Tibial artery (tissue), 4 donors: ENCODE data around the gene AGFG1.

Source experiments
- DNase-seq, 2 donors: peaks; one replicate each; pipeline ENCODE4 v3.0.0-alpha.2; 2019
- H3K27ac ChIP-seq, 2 donors: fragments of 200-600 bp; sonication (generic) in 1 of 2; 1 replicate in 1 of 2; 2 replicates in 1 of 2; pipeline ENCODE4 v1.5.1; 2018 to 2019; ENCODE audit warnings: mild to moderate bottlenecking in 1 of 2
- H3K27me3 ChIP-seq, 2 donors: fragments of 200-600 bp; sonication (generic) in 1 of 2; one replicate each; pipeline versions ENCODE4 v1.5.1 to v1.6.0; 2016 to 2019
- H3K36me3 ChIP-seq, 3 donors: fragments of 200-600 bp; sonication (generic) in 2 of 3; one replicate each; pipeline ENCODE4 v1.5.1; 2016 to 2019; ENCODE audit warnings: mild to moderate bottlenecking in 2 of 3
- H3K4me1 ChIP-seq, 4 donors: fragments of 200-600 bp; sonication (generic) in 2 of 4; 1 replicate in 3 of 4; 2 replicates in 1 of 4; pipeline ENCODE4 v1.5.1; 2016 to 2019
- H3K4me3 ChIP-seq, 2 donors: fragments of 200-600 bp; sonication (generic) in 1 of 2; 1 replicate in 1 of 2; 2 replicates in 1 of 2; pipeline ENCODE4 v1.5.1; 2018 to 2019; ENCODE audit warnings: mild to moderate bottlenecking in 2 of 2
- H3K9me3 ChIP-seq, 3 donors: fragments of 200-600 bp; sonication (generic) in 1 of 3; one replicate each; pipeline ENCODE4 v1.5.1; 2016 to 2019
- intact Hi-C: fragments of 100-400 bp; cut with DNase I; formaldehyde crosslinking; loops from one replicate; pipeline ENCODE4 v1.15.0; 2023; ENCODE audit warnings: low total_unique reads
- TF ChIP-seq, protein P1 (sequence below), 2 experiments: fragments of 200-600 bp in 1 of 2; fragments of 450-650 bp in 1 of 2; IDR thresholded peaks; one replicate each; pipeline ENCODE4 v1.5.1; 2017 to 2019; ENCODE audit warnings: antibody characterized with exemption in 2 of 2, mild to moderate bottlenecking in 1 of 2, moderate library complexity in 1 of 2

Gene AGFG1

DNA sequence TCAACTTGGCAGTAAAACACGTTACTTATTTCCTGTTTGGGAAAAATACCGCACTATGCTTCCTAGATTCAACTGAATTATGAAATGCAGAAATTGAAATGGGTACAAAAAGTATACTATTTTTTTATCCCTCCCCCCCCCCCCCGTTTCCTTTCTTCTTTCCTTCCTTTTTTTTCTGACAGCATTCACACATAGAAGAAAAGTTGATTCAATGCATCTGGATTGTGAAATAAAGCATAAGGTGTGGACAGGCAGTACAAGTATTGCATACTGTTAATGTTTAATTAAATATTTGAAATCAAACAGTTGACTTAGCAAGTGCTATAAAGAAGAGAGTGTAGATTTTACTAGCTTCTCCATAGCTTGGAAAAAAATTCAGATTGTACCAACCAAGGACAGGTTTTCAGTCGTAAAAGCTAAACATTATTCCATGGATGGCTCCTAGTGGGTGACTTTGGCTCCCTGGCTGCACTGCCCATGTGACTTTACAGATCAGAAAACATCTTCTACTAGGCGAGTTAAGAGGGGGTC is 21.6 kb upstream of the AGFG1 start:
- Histone ChIP-seq H3K4me1 (no peaks in the 10 kb centered on the region), H3K4me3 (no peak overlapping the region), H3K36me3 (no peaks in the 10 kb centered on the region), H3K27ac (no peak overlapping the region), H3K27me3 (no peaks in the 10 kb centered on the region), H3K9me3 (no peaks in the 10 kb centered on the region)
- TF ChIP-seq, protein P1, sequence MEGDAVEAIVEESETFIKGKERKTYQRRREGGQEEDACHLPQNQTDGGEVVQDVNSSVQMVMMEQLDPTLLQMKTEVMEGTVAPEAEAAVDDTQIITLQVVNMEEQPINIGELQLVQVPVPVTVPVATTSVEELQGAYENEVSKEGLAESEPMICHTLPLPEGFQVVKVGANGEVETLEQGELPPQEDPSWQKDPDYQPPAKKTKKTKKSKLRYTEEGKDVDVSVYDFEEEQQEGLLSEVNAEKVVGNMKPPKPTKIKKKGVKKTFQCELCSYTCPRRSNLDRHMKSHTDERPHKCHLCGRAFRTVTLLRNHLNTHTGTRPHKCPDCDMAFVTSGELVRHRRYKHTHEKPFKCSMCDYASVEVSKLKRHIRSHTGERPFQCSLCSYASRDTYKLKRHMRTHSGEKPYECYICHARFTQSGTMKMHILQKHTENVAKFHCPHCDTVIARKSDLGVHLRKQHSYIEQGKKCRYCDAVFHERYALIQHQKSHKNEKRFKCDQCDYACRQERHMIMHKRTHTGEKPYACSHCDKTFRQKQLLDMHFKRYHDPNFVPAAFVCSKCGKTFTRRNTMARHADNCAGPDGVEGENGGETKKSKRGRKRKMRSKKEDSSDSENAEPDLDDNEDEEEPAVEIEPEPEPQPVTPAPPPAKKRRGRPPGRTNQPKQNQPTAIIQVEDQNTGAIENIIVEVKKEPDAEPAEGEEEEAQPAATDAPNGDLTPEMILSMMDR (IDR thresholded peaks at IDR 0.05), result no peak
- no peak for DNase-seq
- intact Hi-C loops, result no loop called here

DNA sequence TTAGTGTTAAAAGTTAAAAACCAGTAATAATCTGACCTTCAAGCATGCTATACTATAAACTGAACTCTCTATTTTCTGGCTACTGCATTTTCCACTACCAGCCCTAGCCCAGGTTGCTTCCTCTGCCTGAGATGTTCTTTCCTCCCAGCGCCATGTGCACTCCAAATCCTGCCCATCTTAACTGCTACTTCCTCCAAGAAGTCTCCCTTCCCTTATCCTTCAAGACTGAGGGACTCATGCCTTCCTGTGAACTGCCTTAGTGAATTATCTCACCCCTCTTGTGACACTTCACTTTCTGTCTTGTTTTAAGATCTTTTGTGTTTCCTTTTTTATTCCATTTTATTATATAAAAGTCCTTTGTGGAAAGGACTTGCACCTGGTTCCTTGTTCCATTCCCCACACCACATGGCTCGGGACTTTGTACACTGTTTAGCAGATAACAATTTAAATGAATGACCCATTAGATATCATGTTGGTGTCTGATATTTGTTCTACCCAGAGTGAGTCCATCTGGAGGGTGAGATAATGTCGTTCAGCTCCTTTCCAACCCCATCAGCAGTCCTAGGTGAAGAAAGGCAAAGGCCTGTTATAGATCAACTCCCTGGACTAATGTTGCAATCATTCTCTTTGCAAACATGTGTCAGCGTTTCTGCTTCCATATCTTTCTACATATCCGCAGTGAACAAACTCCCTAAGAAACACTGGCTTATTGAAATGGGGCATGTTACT is 20.9 kb upstream of the AGFG1 start:
- H3K27ac ChIP-seq, result no peak overlapping the region
- H3K36me3 ChIP-seq, result no peaks in the 10 kb centered on the region
- no peaks in the 10 kb centered on the region for H3K4me1 ChIP-seq
- DNase-seq, result no peak
- no peak overlapping the region for H3K4me3 ChIP-seq
- H3K27me3 ChIP-seq, result no peaks in the 10 kb centered on the region
- H3K9me3 ChIP-seq, result no peaks in the 10 kb centered on the region
- TF ChIP-seq, protein P1 (IDR thresholded peaks at IDR 0.05), result no peak
- intact Hi-C loops, result no loop called here

- no peak for DNase-seq
- Histone ChIP-seq H3K4me3 (no peak overlapping the region), H3K4me1 (no peaks in the 10 kb centered on the region), H3K9me3 (no peaks in the 10 kb centered on the region), H3K27ac (no peak overlapping the region), H3K36me3 (no peaks in the 10 kb centered on the region), H3K27me3 (no peaks in the 10 kb centered on the region)
- TF ChIP-seq, protein P1 (IDR thresholded peaks at IDR 0.05), result no peak
- intact Hi-C loops, result no loop called here
Measured at GRCh38 chr2:227451655-227451992, 20.3 kb upstream of the AGFG1 start.

DNA sequence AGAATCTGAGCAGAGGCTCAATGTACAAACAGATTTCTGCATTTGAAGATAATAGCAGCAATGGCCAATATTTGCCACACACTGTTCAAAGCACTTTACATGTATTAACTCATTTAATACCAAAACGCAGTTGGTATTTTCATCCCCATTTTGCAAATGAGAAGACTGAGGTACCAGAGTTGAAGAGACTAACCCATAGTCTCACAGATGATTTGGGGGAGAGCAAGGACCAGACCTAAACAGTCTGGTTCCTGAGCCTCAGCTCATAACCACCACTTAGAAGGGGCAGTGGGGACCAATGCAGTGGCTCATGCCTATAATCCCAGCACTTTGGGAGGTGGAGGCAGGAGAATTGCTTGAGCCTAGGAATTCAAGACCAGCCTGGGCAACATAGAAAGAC is 18.1 kb upstream of the AGFG1 start:
- TF ChIP-seq, protein P1 (IDR thresholded peaks at IDR 0.05), result no peak
- intact Hi-C loops, result no loop called here
- no peak for DNase-seq
- Histone ChIP-seq H3K4me1 (no peaks in the 10 kb centered on the region), H3K9me3 (no peaks in the 10 kb centered on the region), H3K27ac (no peak overlapping the region), H3K36me3 (no peaks in the 10 kb centered on the region), H3K27me3 (no peaks in the 10 kb centered on the region), H3K4me3 (no peak overlapping the region)

GRCh38 chr2:227454323-227454860 is 17.6 kb upstream of the AGFG1 start:
- Histone ChIP-seq H3K27ac (no peak overlapping the region), H3K27me3 (no peaks in the 10 kb centered on the region), H3K36me3 (no peaks in the 10 kb centered on the region), H3K4me3 (no peak overlapping the region), H3K4me1 (no peaks in the 10 kb centered on the region), H3K9me3 (no peaks in the 10 kb centered on the region)
- no peak for DNase-seq
- intact Hi-C loops, result no loop called here
- TF ChIP-seq, protein P1 (IDR thresholded peaks at IDR 0.05), result no peak
